Glomerular visceral epithelial cell (primary cell): ENCODE data around the gene RBBP6.

ENCODE experiments used
- DNase-seq: peaks from one replicate; pipeline ENCODE4 v3.0.0-alpha.2; 2016; ENCODE audit errors: extremely low spot score

Gene RBBP6

GRCh38 chr16:24523569-24523968 is 15.8 kb upstream of the RBBP6 start:
- DNase-seq: no peak

GRCh38 chr16:24524855-24525677 is 14.3 kb upstream of the RBBP6 start:
- DNase-seq: no peak

GRCh38 chr16:24525970-24526559 is 13.3 kb upstream of the RBBP6 start:
- DNase-seq: no peak

- DNase-seq: no peak
Measured at GRCh38 chr16:24526701-24527495, 12.5 kb upstream of the RBBP6 start.

- DNase-seq: no peak
Measured at GRCh38 chr16:24531166-24531565, 8.2 kb upstream of the RBBP6 start.

- DNase-seq: no peak
Measured at GRCh38 chr16:24534620-24535019, 4.7 kb upstream of the RBBP6 start.

- no peak for DNase-seq
Measured at GRCh38 chr16:24535827-24536226, 3.5 kb upstream of the RBBP6 start.

GRCh38 chr16:24536671-24537070 is 2.7 kb upstream of the RBBP6 start:
- no peak for DNase-seq

GRCh38 chr16:24537474-24538337 is 1.7 kb upstream of the RBBP6 start:
- no peak for DNase-seq

GRCh38 chr16:24538756-24539294 is 541 bp upstream of the RBBP6 start:
- no peak for DNase-seq

GRCh38 chr16:24539850-24540601 is 660 bp downstream of the RBBP6 start:
- no peak for DNase-seq

- peak; percentile 14 for DNase-seq
Measured at GRCh38 chr16:24540602-24541210, 1.3 kb downstream of the RBBP6 start.

GRCh38 chr16:24541233-24541933 is 2.0 kb downstream of the RBBP6 start:
- DNase-seq: no peak

- no peak for DNase-seq
Measured at GRCh38 chr16:24543949-24544348, 4.6 kb downstream of the RBBP6 start.

- no peak for DNase-seq
Measured at GRCh38 chr16:24544640-24545039, 5.3 kb downstream of the RBBP6 start.

GRCh38 chr16:24550295-24550694 is 10.9 kb downstream of the RBBP6 start:
- no peak for DNase-seq

- no peak for DNase-seq
Measured at GRCh38 chr16:24552705-24553246, 13.4 kb downstream of the RBBP6 start.

- DNase-seq: no peak
Measured at GRCh38 chr16:24553983-24554382, 14.6 kb downstream of the RBBP6 start.

GRCh38 chr16:24555346-24555872 is 16.0 kb downstream of the RBBP6 start:
- no peak for DNase-seq
